Measurements from ENCODE around the gene RPS29. TPM values are rescaled to one million over a fixed set of nuclear protein-coding genes. Genes with fewer than 3 reads are reported as not detected.
"Not testable (repeated sequence)": the region's sequence is repeated elsewhere in the genome, so short reads cannot be mapped to it uniquely, and the experiment has no call there.

The RPS29 gene
- 6,949 and 8,220 TPM in 2 replicates for total RNA-seq (2014; rRNA removed; shearing (Covaris generic))

- DNase-seq (ENCODE audit: low read depth): peak; percentile 98
Measured at GRCh38 chr14:49585803-49586672, at the start of gene RPS29. TSS of gene RPS29 (minus strand) at chr14:49586380. CDS start at chr14:49586346, 34 bp downstream.

DNA sequence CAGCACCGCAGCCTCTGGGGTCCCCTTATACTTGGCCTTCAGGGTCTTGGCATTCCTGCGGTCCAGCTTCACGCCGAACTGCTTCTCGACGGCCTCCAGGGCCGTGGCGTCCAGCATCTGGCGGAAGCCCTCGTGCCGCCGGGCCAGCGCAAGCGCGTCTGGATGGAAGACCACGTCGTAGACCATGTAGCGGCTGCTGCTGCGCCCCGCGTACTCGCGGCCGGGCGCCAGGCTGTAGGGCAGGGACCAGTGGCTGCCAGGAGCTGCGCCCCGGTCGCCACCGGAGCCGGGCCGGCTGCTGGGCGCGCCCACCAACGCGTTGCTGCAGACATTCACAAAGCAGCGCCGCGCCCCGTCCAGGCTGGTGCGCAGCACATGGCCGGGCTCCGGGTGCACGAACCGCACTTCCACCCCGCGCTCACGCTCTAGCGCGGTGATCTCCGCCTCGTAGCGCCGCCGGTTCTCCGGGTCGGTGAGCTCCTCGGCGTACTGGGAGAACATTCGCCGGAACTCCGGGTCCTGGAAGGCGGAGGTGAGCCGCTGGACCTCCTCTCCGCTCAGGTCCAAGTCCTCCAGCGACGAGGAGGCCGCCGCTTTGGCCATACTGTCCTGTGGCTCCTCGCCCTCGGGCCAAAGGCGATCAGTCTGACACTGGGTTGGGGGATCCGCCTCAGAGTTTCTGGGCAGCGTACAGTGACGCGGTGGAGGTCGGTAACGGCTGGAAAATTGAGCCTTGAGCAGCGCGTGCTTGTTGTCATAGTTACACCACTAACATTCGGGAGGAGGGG is 48.6 kb upstream of the RPS29 start, which contains the start of gene DNAAF2:
DNAAF2 (minus strand) TSS at position 698 of the 788 bp plus-strand sequence; CDS start at position 603, 95 bp downstream.
- peak; percentile 76 for DNase-seq (ENCODE audit: low read depth)

GRCh38 chr14:49633640-49634546 is 47.7 kb upstream of the RPS29 start:
- peak; percentile 89 for DNase-seq (ENCODE audit: low read depth)

GRCh38 chr14:49623941-49624839 is 38.0 kb upstream of the RPS29 start:
- no peak for DNase-seq (ENCODE audit: low read depth)

DNA sequence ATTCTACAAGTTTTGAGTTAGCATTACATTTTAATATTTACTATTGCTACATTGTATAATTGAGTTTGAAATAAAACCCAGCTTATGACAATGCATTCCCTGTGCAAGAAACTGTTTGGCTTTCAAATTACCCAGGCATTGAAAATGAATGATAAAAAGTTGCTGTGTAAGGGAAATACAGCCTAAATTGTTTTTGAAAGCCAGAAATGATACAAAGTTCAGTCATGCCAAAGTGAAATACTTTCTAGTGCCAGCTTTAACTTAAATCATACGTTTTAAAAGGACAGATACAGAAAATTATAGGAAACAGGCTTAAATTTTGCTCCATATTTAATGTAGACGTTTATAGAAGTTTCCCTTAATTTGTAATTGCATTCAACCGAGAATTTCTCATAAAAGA is 37.2 kb upstream of the RPS29 start:
- DNase-seq (ENCODE audit: low read depth): no peak

DNA sequence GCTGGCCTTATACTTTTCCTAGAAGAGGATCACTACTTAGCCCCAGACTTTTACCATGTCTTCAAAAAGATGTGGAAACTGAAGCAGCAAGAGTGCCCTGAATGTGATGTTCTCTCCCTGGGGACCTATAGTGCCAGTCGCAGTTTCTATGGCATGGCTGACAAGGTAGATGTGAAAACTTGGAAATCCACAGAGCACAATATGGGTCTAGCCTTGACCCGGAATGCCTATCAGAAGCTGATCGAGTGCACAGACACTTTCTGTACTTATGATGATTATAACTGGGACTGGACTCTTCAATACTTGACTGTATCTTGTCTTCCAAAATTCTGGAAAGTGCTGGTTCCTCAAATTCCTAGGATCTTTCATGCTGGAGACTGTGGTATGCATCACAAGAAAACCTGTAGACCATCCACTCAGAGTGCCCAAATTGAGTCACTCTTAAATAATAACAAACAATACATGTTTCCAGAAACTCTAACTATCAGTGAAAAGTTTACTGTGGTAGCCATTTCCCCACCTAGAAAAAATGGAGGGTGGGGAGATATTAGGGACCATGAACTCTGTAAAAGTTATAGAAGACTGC is 35.9 kb upstream of the RPS29 start:
- no peak for DNase-seq (ENCODE audit: low read depth)

DNA sequence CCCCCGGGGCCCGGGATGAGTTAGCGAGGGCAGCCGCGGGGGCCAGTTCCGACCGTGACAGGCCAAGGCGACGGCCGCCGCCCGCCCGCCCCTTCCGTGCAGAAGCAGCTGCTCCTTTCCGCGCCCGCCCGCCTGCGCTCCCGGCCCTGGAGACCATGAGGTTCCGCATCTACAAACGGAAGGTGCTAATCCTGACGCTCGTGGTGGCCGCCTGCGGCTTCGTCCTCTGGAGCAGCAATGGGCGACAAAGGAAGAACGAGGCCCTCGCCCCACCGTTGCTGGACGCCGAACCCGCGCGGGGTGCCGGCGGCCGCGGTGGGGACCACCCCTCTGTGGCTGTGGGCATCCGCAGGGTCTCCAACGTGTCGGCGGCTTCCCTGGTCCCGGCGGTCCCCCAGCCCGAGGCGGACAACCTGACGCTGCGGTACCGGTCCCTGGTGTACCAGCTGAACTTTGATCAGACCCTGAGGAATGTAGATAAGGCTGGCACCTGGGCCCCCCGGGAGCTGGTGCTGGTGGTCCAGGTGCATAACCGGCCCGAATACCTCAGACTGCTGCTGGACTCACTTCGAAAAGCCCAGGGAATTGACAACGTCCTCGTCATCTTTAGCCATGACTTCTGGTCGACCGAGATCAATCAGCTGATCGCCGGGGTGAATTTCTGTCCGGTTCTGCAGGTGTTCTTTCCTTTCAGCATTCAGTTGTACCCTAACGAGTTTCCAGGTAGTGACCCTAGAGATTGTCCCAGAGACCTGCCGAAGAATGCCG is 35.1 kb upstream of the RPS29 start:
- DNase-seq (ENCODE audit: low read depth): peak; percentile 69

DNA sequence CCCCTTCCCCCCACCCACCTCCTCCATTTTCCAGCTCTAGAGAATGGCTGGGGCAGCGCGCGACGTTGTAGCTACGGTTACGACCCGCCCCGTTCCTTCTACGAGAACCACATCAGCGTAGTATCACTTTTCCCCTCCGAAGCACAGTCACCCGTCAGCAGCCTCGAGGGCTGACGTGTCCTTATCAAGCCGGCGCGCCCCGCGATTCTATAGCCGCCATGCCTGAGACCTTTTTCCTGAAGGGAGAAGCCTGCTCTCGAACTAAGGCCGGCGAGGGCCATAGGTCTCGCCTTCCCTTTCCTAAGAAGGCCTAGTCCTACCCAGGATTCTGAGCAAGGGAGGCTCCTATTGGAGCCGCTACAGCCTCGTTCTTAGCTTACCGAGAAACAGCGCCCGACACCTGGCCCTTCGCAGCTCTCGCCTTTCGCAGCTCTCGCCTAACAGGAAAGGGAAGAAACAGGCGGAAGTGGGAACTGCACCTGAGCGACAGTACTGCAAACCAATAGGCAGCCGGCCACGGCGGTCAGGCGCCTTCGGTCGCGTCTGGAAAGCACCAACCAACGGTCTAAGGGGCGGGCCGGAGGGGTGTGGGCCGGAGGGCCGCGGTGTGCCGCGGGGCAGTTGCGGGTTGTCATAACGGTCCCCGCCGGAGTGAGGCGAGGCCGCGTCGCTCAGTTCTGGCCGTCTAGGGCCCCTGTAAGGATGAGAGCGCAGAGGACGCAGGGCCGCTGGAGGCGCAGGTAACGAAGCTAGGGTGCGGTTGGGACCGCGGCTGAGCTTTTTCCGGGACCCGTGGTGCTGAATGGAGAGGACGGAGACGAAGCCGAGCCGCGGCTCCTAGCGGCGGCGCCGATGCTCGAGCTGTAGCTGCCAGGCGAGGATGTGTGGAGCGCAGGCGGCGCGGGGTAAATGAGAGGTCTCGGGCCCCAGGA is 34.3 kb upstream of the RPS29 start, which contains the start of the genes MGAT2 and RPL36AL:
MGAT2 (plus strand) TSS at position 618 of the 932 bp plus-strand sequence. CDS start 470 bp downstream, outside the sequence.
RPL36AL (minus strand) TSS at position 445 of the 932 bp plus-strand sequence. CDS start 1,522 bp downstream, outside the sequence.
- peak; percentile 98 for DNase-seq (ENCODE audit: low read depth)

GRCh38 chr14:49619730-49620129 is 33.5 kb upstream of the RPS29 start:
- no peak for DNase-seq (ENCODE audit: low read depth)

GRCh38 chr14:49619273-49619672 is 33.1 kb upstream of the RPS29 start:
- not testable (repeated sequence) for DNase-seq (ENCODE audit: low read depth)

- no peak for DNase-seq (ENCODE audit: low read depth)
Measured at GRCh38 chr14:49617852-49618519, 31.8 kb upstream of the RPS29 start.

- DNase-seq (ENCODE audit: low read depth): no peak
Measured at GRCh38 chr14:49615776-49616175, 29.6 kb upstream of the RPS29 start.

DNA sequence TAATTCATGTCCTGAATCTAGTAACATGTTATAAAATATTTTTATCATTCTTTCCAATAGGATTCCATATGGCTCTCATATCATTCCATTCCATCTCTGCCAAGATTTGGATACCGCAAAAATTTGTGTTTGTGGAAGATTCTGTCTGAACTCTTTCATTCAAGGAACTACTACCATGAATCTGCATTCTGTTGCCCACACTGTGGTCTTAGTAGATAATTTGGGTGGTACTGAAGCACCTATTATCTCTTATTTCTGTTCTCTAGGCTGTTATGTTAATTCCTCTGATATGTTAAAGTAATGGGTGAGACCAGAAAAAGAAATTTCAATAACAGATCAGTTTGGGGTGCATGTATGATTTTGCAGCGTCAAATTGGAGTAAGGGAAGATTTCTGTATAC is 28.0 kb upstream of the RPS29 start:
- no peak for DNase-seq (ENCODE audit: low read depth)

- no peak for DNase-seq (ENCODE audit: low read depth)
Measured at GRCh38 chr14:49612671-49613070, 26.5 kb upstream of the RPS29 start.

DNA sequence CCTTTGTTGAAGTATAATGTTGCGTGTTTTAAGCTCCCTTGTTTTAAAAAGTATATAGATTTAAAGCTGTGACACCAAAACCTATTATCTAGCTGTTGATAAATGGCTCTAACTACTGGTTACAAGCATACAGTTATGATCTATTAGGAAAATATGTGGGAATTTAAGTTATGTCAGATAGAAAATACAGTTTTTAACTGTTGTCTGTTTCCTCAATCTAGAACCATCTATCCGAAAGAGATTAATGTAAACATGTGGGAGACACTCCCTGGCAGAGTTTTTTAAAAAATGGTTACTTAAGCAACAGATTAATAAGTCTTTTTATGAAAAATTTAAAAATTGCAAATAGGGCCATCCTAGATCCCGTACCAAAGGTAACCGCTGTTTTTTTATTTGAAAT is 26.1 kb upstream of the RPS29 start:
- no peak for DNase-seq (ENCODE audit: low read depth)

DNA sequence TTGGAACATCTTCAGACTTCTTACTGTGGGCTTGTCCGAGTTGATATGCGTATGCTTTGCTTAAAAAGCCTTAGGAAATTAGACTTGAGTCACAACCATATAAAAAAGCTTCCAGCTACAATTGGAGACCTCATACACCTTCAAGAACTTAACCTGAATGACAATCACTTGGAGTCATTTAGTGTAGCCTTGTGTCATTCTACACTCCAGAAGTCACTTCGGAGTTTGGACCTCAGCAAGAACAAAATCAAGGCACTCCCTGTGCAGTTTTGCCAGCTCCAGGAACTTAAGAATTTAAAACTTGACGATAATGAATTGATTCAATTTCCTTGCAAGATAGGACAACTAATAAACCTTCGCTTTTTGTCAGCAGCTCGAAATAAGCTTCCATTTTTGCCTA is 21.4 kb upstream of the RPS29 start:
- no peak for DNase-seq (ENCODE audit: low read depth)

Data from RPMI7951 (cell line).